A549 (cell line): ENCODE measurements around the gene CARS1. TPM values are rescaled to one million over a fixed set of nuclear protein-coding genes. Genes with fewer than 3 reads are reported as not detected.

ENCODE experiments used
- ATAC-seq, 2 experiments: fragments of 200-7000 bp in 1 of 2; fragments of >200 bp in 1 of 2; cut with Nextera tagmentation in 1 of 2; cut with Tn5 transposase in 1 of 2; 3 replicates each; pipeline versions ENCODE4 v1.8.0 to v1.9.1; 2018 to 2020; ENCODE audit warnings: mild to moderate bottlenecking in 1 of 2, moderate library complexity in 1 of 2
- CTCF ChIA-PET: fragments of 300-600 bp; sonication (Branson Sonifier 250); formaldehyde crosslinking; extraction: SDS; loops from one replicate; lab custom pipeline; 2021; ENCODE audit warnings: antibody characterized with exemption, inconsistent platforms; lab: Yijun Ruan, JAX
- POLR2A ChIA-PET: fragments of 350-600 bp; formaldehyde crosslinking; extraction: SDS; loops from one replicate; lab custom pipeline; 2021; ENCODE audit warnings: antibody characterized with exemption, inconsistent platforms; lab: Yijun Ruan, JAX
- DNase-seq, 2 experiments: peaks; one replicate each; pipeline versions ENCODE4 v3.0.0 to v3.0.0-alpha.2; 2011 to 2016; ENCODE audit warnings: low read depth in 1 of 2, low spot score in 1 of 2
- FAIRE-seq: peaks from 2 replicates; lab custom pipeline; 2011; peaks lifted over from hg19 to GRCh38; lab: Jason Lieb, UNC
- H3K27ac ChIP-seq, 2 experiments: fragments of >200 bp; sonication (Bioruptor Twin); formaldehyde crosslinking; 3 replicates each; pipeline ENCODE4 v1.5.1; 2016 to 2017
- H3K4me1 ChIP-seq: fragments of >200 bp; sonication (Bioruptor Twin); formaldehyde crosslinking; 3 replicates; pipeline ENCODE4 v1.6.1; 2016
- H3K4me2 ChIP-seq: fragments of >200 bp; sonication (Bioruptor Twin); formaldehyde crosslinking; 3 replicates; pipeline ENCODE4 v1.6.1; 2016
- H3K4me3 ChIP-seq: fragments of >200 bp; sonication (Bioruptor Twin); formaldehyde crosslinking; 3 replicates; pipeline ENCODE4 v1.5.1; 2016
- H3K9me3 ChIP-seq: fragments of >200 bp; sonication (Bioruptor Twin); formaldehyde crosslinking; 3 replicates; pipeline ENCODE4 v1.6.1; 2016
- BCL3 ChIP-seq: fragments of >200 bp; sonication (Bioruptor Twin); formaldehyde crosslinking; IDR thresholded peaks from 3 replicates; pipeline ENCODE4 v1.6.1; 2016
- CEBPB ChIP-seq, 2 experiments: fragments of >200 bp in 1 of 2; sonication (Bioruptor Twin) in 1 of 2; formaldehyde crosslinking in 1 of 2; IDR thresholded peaks; 2 replicates each; pipeline ENCODE4 v1.6.1; 2012 to 2016
- CTCF ChIP-seq: fragments of >200 bp; sonication (Bioruptor Twin); formaldehyde crosslinking; IDR thresholded peaks from 3 replicates; pipeline ENCODE4 v1.5.1; 2016
- E2F6 ChIP-seq: IDR thresholded peaks from 2 replicates; pipeline ENCODE4 v1.6.1; 2012; ENCODE audit warnings: low read depth, borderline replicate concordance
- EP300 ChIP-seq, 2 experiments: fragments of >200 bp; sonication (Bioruptor Twin); formaldehyde crosslinking; IDR thresholded peaks; 2 replicates in 1 of 2; 3 replicates in 1 of 2; pipeline ENCODE4 v1.6.1; 2016 to 2017
- FOSB ChIP-seq: fragments of 250-450 bp; sonication (Bioruptor Pico); IDR thresholded peaks from 2 replicates; pipeline ENCODE4 v1.5.0; 2020; ENCODE audit warnings: mild to moderate bottlenecking, moderate library complexity
- FOSL2 ChIP-seq, 2 experiments: fragments of 450-650 bp in 1 of 2; fragments of >200 bp in 1 of 2; sonication (Bioruptor Twin) in 1 of 2; formaldehyde crosslinking; IDR thresholded peaks; 2 replicates each; pipeline versions ENCODE4 v1.5.0 to v1.6.1; 2016 to 2020; ENCODE audit warnings: mild to moderate bottlenecking in 1 of 2, moderate library complexity in 1 of 2
- KDM5A ChIP-seq: fragments of 200-600 bp; sonication (generic); IDR thresholded peaks from 2 replicates; pipeline ENCODE4 v1.6.1; 2016; ENCODE audit warnings: antibody characterized with exemption, mild to moderate bottlenecking
- MAFK ChIP-seq: fragments of 450-650 bp; IDR thresholded peaks from 2 replicates; pipeline ENCODE4 v1.6.1; 2014; ENCODE audit not compliant: partially characterized antibody
- MAX ChIP-seq: IDR thresholded peaks from 2 replicates; pipeline ENCODE4 v1.6.1; 2012
- RAD21 ChIP-seq, 2 experiments: fragments of >200 bp in 1 of 2; sonication (Bioruptor Twin) in 1 of 2; formaldehyde crosslinking in 1 of 2; IDR thresholded peaks in 1 of 2; conservative IDR thresholded peaks in 1 of 2; 2 replicates in 1 of 2; 3 replicates in 1 of 2; pipeline ENCODE4 v1.6.1; 2012 to 2018; ENCODE audit warnings: inconsistent platforms in 1 of 2
- RFX5 ChIP-seq: fragments of 450-650 bp; IDR thresholded peaks from 2 replicates; pipeline ENCODE4 v1.7.1; 2014; ENCODE audit warnings: antibody characterized with exemption, mild to moderate bottlenecking, moderate library complexity
- SMC3 ChIP-seq: fragments of >200 bp; sonication (Bioruptor Twin); formaldehyde crosslinking; IDR thresholded peaks from 3 replicates; pipeline ENCODE4 v1.6.1; 2018; ENCODE audit warnings: inconsistent platforms
- TFCP2L1 ChIP-seq: fragments of 250-450 bp; sonication (Bioruptor Pico); IDR thresholded peaks from 2 replicates; pipeline ENCODE4 v1.5.0; 2021; ENCODE audit warnings: mild to moderate bottlenecking
- TP53 ChIP-seq: fragments of 250-450 bp; sonication (Bioruptor Pico); IDR thresholded peaks from 2 replicates; pipeline ENCODE4 v1.5.0; 2021; ENCODE audit warnings: mild to moderate bottlenecking, moderate library complexity
- USF2 ChIP-seq: fragments of 450-650 bp; IDR thresholded peaks from 2 replicates; pipeline ENCODE4 v1.6.1; 2014; ENCODE audit warnings: antibody characterized with exemption
- WGBS: methylation state at CpG from one replicate; pipeline ENCODE4 v1.1.6; 2017; ENCODE audit errors: missing lambda C conversion rate; 5-methylcytosine and 5-hydroxymethylcytosine counted together
- polyA plus RNA-seq, 4 experiments: library from polyadenylated mRNA; depleted of rRNA in 3 of 4; stranded (reverse); fragments of >200 nt; fragmentation: RNase III in 1 of 4; extraction: RNeasy Plus Mini Kit Qiagen cat#74134 plus additional on column Dnase treatment in 1 of 4; gene quantifications; 2 replicates in 3 of 4; 3 replicates in 1 of 4; pipeline ENCODE4 v1.2.3, GENCODE V29; 2011 to 2017

The CARS1 gene
- polyA plus RNA-seq, 2 of the 4 experiments (the other 2 are of a cell fraction) = 52.7 to 130 TPM

- Histone ChIP-seq H3K4me3 (no peak overlapping the region), H3K4me2 (peak overlapping the region; percentile 65), H3K9me3 (no peaks in the 10 kb centered on the region), H3K4me1 (peaks cover 44% of the 10 kb centered on the region), H3K27ac (peak overlapping the region; percentile 38 to 79; a peak in 4 of 6 replicates)
- peak in 1 of 2 experiments; percentile 3; a peak in 3 of 6 replicates for ATAC-seq
- ChIA-PET CTCF (interaction anchor here (0.6 to 11.1 kb wide), 9 partner anchors 8 to 362 kb away, joined by 3 to 116 read pairs (median 3); no protein-coding TSS in a partner anchor), POLR2A (interaction anchor here (0.5 to 0.8 kb wide), 2 partner anchors 137 to 329 kb away, joined by 3 read pairs; partner anchors contain the start of gene ZNF195)
- 96% methylated on average over 16 of the region's 18 CpGs for WGBS
- FAIRE-seq = no peak
- DNase-seq = no peak
- TF ChIP-seq EP300 (IDR thresholded peaks at IDR 0.05) (no peak), KDM5A (no peak), CEBPB (IDR thresholded peaks at IDR 0.05) (no peak), FOSB (CRISPR knock-in tag) (no peak), SMC3 (no peak), RAD21 (conservative IDR thresholded peaks at IDR 0.05 in 1 of 2, IDR thresholded peaks at IDR 0.05 in 1 of 2) (no peak), BCL3 (no peak), TFCP2L1 (CRISPR knock-in tag) (no peak)
Observed at GRCh38 chr11:3050386-3051195, 6.6 kb downstream of the CARS1 start.

- ATAC-seq (peak; percentile 94 to 96), FAIRE-seq (no peak), DNase-seq (peak; percentile 77 to 90)
- TF ChIP-seq E2F6 = no peak
- no peak for TF ChIP-seq RFX5
- peak; percentile 88 for TF ChIP-seq USF2
- TF ChIP-seq MAX = peak; percentile 59
- TF ChIP-seq RAD21 (conservative IDR thresholded peaks at IDR 0.05 in 1 of 2, IDR thresholded peaks at IDR 0.05 in 1 of 2) = peak in 1 of 2 experiments; percentile 35; a peak in 2 of 5 replicates
- TF ChIP-seq SMC3 = 0 out of 3 replicates have a peak, but pooled peaks have one; percentile 17
- peak; percentile 33; the same call in 1 of the 2 replicates for TF ChIP-seq FOSL2 (IDR thresholded peaks at IDR 0.05)
- peak; percentile 88 for TF ChIP-seq FOSL2 (CRISPR knock-in tag; IDR thresholded peaks at IDR 0.05)
- TF ChIP-seq TP53 (CRISPR knock-in tag) = 0 out of 2 replicates have a peak, but pooled peaks have one; percentile 30
- TF ChIP-seq CTCF = peak; percentile 16; the same call in 1 of the 3 replicates
- TF ChIP-seq MAFK = peak; percentile 72
- H3K9me3 ChIP-seq = no peaks in the 10 kb centered on the region
- H3K27ac ChIP-seq = peak overlapping the region; percentile 38 to 79; a peak in 4 of 6 replicates
- POLR2A ChIA-PET = interaction anchor here (0.6 kb wide), 1 partner anchor 42 kb away, joined by 3 read pairs; no protein-coding TSS in a partner anchor
- H3K4me1 ChIP-seq = peaks cover 35% of the 10 kb centered on the region
- no peak overlapping the region for H3K4me3 ChIP-seq
- CTCF ChIA-PET = interaction anchor here (0.7 to 11.1 kb wide), 11 partner anchors 9 to 363 kb away, joined by 3 to 116 read pairs (median 3); no protein-coding TSS in a partner anchor
- peak overlapping the region; percentile 65 for H3K4me2 ChIP-seq
- 26% methylated on average over 18 of the region's 18 CpGs for WGBS
Observed at GRCh38 chr11:3049430-3050243, 7.6 kb downstream of the CARS1 start.
